T-helper 1 cell treated with Interleukin-12 subunit alpha and Interleukin-12 subunit beta and Interleukin-4 antibody, amounts not matched to agents 30 μg/mL and 1 μg/mL, for 36 hours (primary cell): ENCODE measurements around the gene NUP58.

Experiments
- H3K27ac Mint-ChIP-seq: one replicate; pipeline ENCODE4 v1.8.0; 2021; ENCODE audit warnings: mild to moderate bottlenecking, mixed read lengths
- H3K27me3 Mint-ChIP-seq: one replicate; pipeline ENCODE4 v1.8.0; 2021; ENCODE audit warnings: low read depth, mixed read lengths
- H3K36me3 Mint-ChIP-seq: one replicate; pipeline ENCODE4 v1.8.0; 2021; ENCODE audit warnings: low read depth, mixed read lengths
- H3K4me1 Mint-ChIP-seq: one replicate; pipeline ENCODE4 v1.8.0; 2021; ENCODE audit warnings: low read depth, mixed read lengths
- H3K4me3 Mint-ChIP-seq: one replicate; pipeline ENCODE4 v1.8.0; 2021; ENCODE audit warnings: mild to moderate bottlenecking, moderate library complexity, mixed read lengths
- H3K9me3 Mint-ChIP-seq: one replicate; pipeline ENCODE4 v1.8.0; 2021; ENCODE audit warnings: mixed read lengths

Gene NUP58, protein sequence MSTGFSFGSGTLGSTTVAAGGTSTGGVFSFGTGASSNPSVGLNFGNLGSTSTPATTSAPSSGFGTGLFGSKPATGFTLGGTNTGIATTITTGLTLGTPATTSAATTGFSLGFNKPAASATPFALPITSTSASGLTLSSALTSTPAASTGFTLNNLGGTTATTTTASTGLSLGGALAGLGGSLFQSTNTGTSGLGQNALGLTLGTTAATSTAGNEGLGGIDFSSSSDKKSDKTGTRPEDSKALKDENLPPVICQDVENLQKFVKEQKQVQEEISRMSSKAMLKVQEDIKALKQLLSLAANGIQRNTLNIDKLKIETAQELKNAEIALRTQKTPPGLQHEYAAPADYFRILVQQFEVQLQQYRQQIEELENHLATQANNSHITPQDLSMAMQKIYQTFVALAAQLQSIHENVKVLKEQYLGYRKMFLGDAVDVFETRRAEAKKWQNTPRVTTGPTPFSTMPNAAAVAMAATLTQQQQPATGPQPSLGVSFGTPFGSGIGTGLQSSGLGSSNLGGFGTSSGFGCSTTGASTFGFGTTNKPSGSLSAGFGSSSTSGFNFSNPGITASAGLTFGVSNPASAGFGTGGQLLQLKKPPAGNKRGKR

DNA sequence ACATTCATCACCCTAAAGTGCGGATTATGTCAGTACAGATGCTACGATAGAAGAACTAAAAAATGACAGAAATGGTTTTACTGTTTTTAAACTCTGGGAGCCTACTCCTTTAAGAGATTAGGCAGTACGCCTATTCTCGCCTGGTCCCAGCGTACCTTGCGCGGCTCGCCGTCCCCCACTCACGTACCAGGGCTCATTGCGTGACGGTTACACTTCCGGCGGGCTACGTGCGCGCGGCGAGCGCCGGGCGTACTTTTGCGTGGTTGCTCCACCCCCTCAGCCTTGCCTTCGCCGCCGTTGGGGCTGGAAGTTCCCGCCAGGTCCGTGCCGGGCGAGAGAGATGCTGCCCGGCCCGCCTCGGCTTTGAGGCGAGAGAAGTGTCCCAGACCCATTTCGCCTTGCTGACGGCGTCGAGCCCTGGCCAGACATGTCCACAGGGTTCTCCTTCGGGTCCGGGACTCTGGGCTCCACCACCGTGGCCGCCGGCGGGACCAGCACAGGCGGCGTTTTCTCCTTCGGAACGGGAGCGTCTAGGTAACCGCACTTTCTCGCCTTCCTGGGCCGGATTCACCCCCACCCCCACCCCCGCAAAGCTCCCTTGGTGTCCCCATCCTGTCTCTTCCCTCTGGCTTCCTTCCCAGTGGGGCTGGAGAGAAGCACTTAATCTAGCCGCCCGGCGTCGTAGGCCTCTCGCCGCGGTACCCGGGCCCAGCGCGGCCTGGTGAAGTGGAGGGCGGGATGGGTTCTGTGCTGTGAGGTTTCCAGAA lies at the start of gene NUP58:
TSS of gene NUP58 (plus strand) at position 279 of the 767 bp plus-strand sequence. CDS start at position 428, 149 bp downstream.
- Mint-ChIP-seq H3K27ac (peak within 1 kb of the TSS; percentile 94), H3K4me3 (peak within 1 kb of the TSS; percentile 94), H3K4me1 (peaks cover 32% of the 10 kb centered on the region), H3K27me3 (peaks cover 20% of the 10 kb centered on the region), H3K9me3 (no peaks in the 10 kb centered on the region), H3K36me3 (peaks cover 26% of the 10 kb centered on the region)

DNA sequence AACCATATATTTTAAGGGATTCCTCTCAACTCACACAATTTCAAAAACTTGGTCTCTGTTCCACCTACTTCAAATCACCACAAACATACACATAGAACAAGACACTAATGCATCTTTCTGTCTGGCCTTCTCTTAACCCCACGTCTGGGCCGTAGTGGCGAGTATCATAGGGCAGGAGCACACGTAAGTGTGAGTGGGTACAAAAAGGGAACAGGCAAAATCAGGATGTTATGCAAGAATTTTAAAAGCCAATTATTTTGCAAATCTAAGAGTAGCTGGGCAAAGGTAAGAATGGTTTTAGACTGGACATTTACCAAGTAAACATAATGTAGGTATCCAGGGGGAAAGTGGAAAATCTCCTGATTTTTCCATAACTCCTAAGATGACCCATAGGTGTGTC lies 49.2 kb upstream of the NUP58 start:
- H3K4me1 Mint-ChIP-seq = peaks cover 2% of the 10 kb centered on the region
- no peak overlapping the region for H3K27ac Mint-ChIP-seq
- H3K4me3 Mint-ChIP-seq = no peak overlapping the region
- H3K36me3 Mint-ChIP-seq = peaks cover 32% of the 10 kb centered on the region
- H3K27me3 Mint-ChIP-seq = no peaks in the 10 kb centered on the region
- H3K9me3 Mint-ChIP-seq = no peaks in the 10 kb centered on the region

DNA sequence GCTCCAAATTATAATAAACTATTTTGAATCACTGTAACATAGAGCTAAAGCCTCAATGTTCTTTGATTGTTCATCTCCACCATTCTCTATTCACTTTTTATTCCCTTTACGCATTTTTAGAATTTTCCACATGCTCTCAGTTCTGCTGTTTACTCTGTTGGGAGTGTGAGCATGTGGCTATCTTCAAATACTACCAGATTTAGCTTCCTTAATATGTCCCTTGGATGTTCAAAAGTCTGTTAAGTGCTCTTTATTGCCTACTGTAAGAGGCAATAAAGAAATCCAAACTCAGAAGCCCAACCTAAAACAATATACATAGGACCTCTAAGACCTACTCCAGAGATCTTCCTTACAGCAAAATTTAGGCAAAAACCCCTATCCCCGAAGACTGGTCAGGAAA lies 48.7 kb upstream of the NUP58 start:
- Mint-ChIP-seq H3K36me3 (peaks cover 38% of the 10 kb centered on the region), H3K27ac (no peak overlapping the region), H3K4me3 (no peak overlapping the region), H3K4me1 (peaks cover 2% of the 10 kb centered on the region), H3K9me3 (no peaks in the 10 kb centered on the region), H3K27me3 (no peaks in the 10 kb centered on the region)

DNA sequence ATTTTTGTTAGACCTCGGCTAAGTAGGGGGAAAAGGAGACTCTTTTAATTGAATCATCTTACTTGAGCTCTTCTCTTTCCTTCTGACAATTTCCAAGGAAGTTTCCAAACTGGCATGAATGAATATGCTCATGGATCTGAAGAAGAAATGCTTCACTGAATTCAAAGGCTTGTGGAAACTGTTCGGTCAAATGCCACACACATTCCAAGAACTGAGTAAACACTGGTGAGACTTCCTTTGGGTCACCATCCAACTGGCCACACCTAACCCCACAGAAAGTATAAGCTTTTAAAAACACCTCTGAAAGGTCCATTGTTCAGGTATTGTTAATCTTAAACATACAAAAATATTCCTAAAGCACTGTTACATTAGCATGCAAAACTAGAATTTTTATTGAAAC lies 47.7 kb upstream of the NUP58 start:
- Mint-ChIP-seq H3K27me3 (no peaks in the 10 kb centered on the region), H3K36me3 (peaks cover 38% of the 10 kb centered on the region), H3K9me3 (no peaks in the 10 kb centered on the region), H3K4me3 (no peak overlapping the region), H3K27ac (no peak overlapping the region), H3K4me1 (peaks cover 2% of the 10 kb centered on the region)

DNA sequence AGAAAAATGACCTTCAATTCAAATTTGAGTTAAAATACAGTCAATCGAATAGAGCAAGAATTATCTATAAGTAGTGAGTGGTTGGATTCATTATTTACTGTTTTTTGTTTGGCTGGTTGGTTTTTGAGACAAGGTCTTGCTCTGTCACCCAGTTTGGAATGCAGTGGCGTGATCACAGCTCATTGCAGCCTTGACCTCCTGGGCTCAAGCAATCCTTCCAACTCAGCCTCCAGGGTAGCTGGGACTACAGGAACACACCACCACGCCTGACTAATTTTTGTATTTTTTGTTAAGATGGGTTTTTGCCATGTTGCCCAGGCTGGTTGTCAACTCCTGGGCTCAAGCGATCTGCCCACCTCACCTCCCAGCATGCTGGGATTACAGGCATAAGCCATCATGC lies 39.2 kb upstream of the NUP58 start:
- Mint-ChIP-seq H3K36me3 (peaks cover 26% of the 10 kb centered on the region), H3K27ac (no peak overlapping the region), H3K4me3 (no peak overlapping the region), H3K27me3 (no peaks in the 10 kb centered on the region), H3K9me3 (no peaks in the 10 kb centered on the region), H3K4me1 (no peaks in the 10 kb centered on the region)

DNA sequence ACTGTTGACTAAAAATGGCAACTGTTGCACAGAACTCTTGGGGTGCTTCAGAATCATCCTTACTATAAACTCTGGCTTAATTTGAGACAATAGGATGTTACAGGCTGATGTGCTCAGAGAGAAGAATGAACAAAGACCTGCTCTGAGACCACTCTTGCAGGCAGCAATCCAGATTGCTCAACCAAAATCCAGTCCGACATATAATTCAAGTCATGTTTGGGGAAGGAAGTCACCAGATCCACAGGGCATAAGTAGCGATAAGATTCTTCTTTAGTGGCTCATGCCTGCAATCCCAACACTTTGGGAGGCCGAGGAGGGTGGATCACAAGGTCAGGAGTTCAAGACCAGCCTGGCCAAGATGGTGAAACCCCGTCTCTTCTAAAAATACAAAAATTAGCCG lies 34.7 kb upstream of the NUP58 start:
- H3K27ac Mint-ChIP-seq = no peak overlapping the region
- H3K9me3 Mint-ChIP-seq = no peaks in the 10 kb centered on the region
- H3K4me3 Mint-ChIP-seq = no peak overlapping the region
- peaks cover 23% of the 10 kb centered on the region for H3K36me3 Mint-ChIP-seq
- H3K4me1 Mint-ChIP-seq = peaks cover 6% of the 10 kb centered on the region
- no peaks in the 10 kb centered on the region for H3K27me3 Mint-ChIP-seq

DNA sequence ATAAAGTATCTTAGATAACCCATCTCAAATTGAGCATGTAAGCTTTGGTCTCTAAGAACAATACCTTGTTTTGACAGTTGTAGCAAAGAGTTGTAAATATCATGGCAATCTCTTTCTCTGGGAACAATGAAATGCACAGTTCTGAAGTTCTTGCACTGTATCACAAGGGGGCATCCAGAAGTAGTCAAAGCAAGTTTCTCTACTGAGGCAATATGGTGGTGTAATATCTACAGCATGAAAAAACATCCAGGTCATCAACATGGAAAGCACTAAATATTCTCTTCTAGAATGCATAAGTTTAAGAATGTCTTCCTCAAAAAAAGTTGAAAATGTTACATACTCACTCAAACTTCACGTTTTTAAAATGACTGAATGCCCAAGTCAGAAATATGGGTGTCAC lies 33.7 kb upstream of the NUP58 start:
- Mint-ChIP-seq H3K27ac (no peak overlapping the region), H3K36me3 (peaks cover 26% of the 10 kb centered on the region), H3K4me1 (peaks cover 6% of the 10 kb centered on the region), H3K27me3 (no peaks in the 10 kb centered on the region), H3K9me3 (no peaks in the 10 kb centered on the region), H3K4me3 (no peak overlapping the region)

DNA sequence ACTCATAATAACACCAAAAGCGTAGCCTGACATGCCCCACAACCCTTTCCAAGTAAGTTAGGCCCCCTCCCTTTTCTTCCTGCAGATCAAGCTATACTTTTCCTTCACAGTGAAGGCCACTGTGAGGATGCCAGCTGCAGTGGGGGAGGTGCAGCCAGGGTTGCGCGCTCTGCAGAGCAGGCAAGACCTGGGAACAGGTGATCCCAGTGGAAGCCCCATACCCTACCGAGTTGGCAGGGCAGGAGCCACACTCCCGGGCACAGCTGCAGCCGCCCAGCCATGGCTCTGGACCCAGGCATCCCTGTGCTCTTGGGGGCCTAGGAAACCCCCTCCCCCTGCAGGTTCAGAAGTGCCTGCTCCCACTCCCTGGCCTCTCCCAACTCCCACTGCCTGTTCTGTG lies 32.9 kb upstream of the NUP58 start:
- Mint-ChIP-seq H3K36me3 (peaks cover 24% of the 10 kb centered on the region), H3K4me1 (peaks cover 6% of the 10 kb centered on the region), H3K27ac (no peak overlapping the region), H3K9me3 (no peaks in the 10 kb centered on the region), H3K27me3 (no peaks in the 10 kb centered on the region), H3K4me3 (no peak overlapping the region)

DNA sequence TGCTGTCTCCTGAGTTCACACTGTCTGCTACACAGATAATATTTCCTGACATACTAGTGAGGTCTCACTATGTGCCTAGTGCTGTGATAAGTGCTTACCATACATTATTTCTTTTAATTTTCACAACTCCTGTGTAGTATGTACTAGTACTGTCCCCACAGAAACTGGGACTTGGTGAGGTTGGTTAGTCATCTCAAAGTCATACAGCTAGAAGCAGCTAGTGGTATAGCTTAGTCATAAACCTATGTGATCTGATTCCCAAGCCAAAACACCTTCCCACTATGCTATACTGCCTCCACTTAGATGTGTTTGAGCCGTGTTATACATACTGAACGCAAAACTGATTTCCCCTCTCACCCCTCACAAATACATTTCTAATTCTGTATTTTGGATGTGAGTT lies 24.7 kb upstream of the NUP58 start:
- Mint-ChIP-seq H3K27ac (no peak overlapping the region), H3K4me1 (peaks cover 28% of the 10 kb centered on the region), H3K27me3 (no peaks in the 10 kb centered on the region), H3K4me3 (no peak overlapping the region), H3K36me3 (peaks cover 10% of the 10 kb centered on the region), H3K9me3 (no peaks in the 10 kb centered on the region)

DNA sequence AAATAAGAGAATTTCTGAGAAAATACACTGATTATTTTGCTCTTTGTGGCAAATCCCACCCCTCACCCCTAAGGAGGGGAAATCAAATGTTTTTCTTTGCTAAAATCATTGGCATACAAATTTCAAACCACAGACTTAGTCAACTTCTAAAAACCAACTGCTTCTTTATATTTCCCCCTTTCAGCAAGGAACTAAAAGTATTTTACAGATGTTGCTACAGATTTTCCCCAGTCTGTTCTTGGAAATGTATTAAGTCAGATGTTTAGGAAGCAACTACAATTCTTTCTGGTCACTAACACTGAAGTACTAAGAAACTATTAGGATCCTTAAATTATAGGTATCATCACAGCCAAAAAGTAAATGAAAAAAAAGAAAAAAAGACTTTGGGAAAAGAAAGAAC lies 21.0 kb upstream of the NUP58 start:
- H3K36me3 Mint-ChIP-seq = peaks cover 9% of the 10 kb centered on the region
- H3K4me3 Mint-ChIP-seq = no peak overlapping the region
- H3K27me3 Mint-ChIP-seq = no peaks in the 10 kb centered on the region
- H3K4me1 Mint-ChIP-seq = peaks cover 53% of the 10 kb centered on the region
- no peak overlapping the region for H3K27ac Mint-ChIP-seq
- no peaks in the 10 kb centered on the region for H3K9me3 Mint-ChIP-seq

DNA sequence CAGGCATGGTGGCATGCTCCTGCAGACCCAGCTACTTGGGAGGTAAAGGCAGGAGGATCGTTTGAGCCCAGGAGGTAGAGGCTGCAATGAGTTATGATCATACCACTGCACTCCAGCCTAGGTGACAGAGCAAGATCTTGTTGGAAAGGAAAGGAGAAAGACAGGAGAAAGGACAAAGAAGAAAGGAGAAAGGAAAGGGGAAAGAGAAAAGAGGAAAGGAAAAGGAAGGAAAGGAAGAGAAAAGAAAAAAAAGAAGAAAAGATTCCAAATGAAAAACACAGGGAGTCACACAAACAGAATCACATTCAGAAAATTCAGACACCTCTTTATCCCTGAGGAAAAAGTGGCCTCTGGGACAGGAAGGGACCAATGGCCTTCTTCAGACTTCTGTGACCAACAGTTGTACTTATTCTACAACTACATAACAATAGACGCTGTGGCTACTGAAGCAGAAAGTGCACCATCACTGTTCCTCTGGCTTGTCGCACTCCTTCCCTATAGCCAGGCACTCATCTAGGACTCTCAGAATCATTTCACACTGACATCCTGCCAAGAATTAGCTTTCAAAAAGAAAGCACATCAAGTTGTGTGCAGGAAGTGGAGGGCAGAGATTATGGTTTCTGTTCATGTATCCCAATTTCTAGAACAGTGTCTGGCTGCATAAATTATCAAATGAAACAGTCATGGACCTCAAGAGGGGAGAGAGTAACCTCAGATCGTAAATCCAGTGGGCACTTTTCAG lies 20.1 kb upstream of the NUP58 start:
- H3K4me1 Mint-ChIP-seq = peaks cover 57% of the 10 kb centered on the region
- H3K36me3 Mint-ChIP-seq = peaks cover 11% of the 10 kb centered on the region
- H3K9me3 Mint-ChIP-seq = no peaks in the 10 kb centered on the region
- H3K4me3 Mint-ChIP-seq = no peak overlapping the region
- peak overlapping the region; percentile 9 for H3K27ac Mint-ChIP-seq
- H3K27me3 Mint-ChIP-seq = no peaks in the 10 kb centered on the region

DNA sequence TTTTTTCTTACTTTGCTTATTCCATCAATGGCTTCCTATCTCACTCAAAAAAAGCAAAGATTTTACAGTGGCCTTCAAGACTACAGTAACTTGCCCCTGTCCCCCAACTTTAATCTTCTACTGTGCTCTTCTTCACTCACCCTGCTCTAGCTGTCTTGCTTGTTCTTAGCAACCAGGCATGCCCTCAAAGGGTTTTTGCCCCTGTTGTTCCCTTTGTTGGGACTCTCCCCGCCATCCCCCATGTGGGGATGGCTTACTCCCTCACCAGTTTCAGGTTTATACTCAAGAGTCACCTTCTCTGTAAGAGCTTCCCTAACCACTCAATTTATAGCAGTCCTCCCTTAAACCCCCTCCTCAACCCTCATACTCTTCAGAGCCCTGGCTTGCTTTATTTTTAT lies 19.5 kb upstream of the NUP58 start:
- peaks cover 59% of the 10 kb centered on the region for H3K4me1 Mint-ChIP-seq
- H3K27ac Mint-ChIP-seq = peak overlapping the region; percentile 61
- H3K36me3 Mint-ChIP-seq = peaks cover 14% of the 10 kb centered on the region

DNA sequence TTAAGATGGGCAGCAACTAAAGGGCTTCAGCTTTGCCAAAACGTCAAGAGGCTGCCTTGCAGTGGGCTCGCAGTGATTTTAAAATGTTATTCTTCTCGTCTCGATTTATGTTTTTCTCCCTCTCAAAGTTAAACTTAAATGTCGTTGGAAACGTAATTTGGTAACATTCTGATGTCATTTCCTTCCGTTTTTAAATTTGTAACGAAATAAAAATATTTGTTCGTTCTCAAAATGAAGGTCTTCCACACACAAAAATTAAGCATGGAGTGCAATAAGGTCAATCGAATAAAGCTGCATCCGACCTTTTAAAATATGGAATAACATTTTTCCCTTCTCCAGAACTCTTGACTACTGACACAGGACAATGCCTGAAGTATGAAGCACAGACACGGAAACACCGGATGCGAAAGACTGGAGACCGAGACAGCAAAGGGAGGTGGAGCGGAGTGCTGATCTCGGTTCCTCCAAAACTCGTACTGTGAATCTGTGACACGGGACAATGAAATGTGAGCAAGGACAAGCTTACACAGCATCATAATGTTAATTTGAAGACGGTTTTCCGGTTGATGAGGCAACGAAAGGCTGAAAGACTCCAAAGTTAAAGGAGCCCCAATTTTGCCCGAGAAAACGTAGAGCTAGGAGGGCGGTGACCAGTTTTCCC lies 15.0 kb upstream of the NUP58 start:
- Mint-ChIP-seq H3K27ac (peak overlapping the region; percentile 95), H3K9me3 (no peaks in the 10 kb centered on the region), H3K27me3 (peaks cover 23% of the 10 kb centered on the region), H3K36me3 (peaks cover 8% of the 10 kb centered on the region), H3K4me3 (peak overlapping the region; percentile 92), H3K4me1 (peaks cover 45% of the 10 kb centered on the region)

More for the DNA sequence above, 19.5 kb upstream of the NUP58 start:
- Mint-ChIP-seq H3K4me3 (no peak overlapping the region), H3K27me3 (no peaks in the 10 kb centered on the region), H3K9me3 (no peaks in the 10 kb centered on the region)
